ENCODE results near the gene CAPN2.

Gene CAPN2

GRCh38 chr1:223682502-223682901 is 29.8 kb upstream of the CAPN2 start:
- H3K27ac ChIP-seq (ENCODE audit: low read length) = no peak overlapping the region
- H3K9ac ChIP-seq (ENCODE audit: low read length) = no peak overlapping the region
- H2AFZ ChIP-seq (ENCODE audit: low read length) = no peak overlapping the region
- no peaks in the 10 kb centered on the region for H3K79me2 ChIP-seq (ENCODE audit: low read length)
- no peak for DNase-seq
- no peaks in the 10 kb centered on the region for H3K36me3 ChIP-seq (replicated peaks; ENCODE audit: insufficient read depth, low read length)
- H4K20me1 ChIP-seq (ENCODE audit: insufficient read depth, low read length) = no peaks in the 10 kb centered on the region
- no peaks in the 10 kb centered on the region for H3F3A ChIP-seq (ENCODE audit: insufficient read depth, low read length)
- no peak overlapping the region for H3K4me3 ChIP-seq (ENCODE audit: low read length)
- no peak overlapping the region for H3K4me2 ChIP-seq (ENCODE audit: low read depth, low read length)
- H3K9me3 ChIP-seq (replicated peaks; ENCODE audit: insufficient read depth, low read length) = no peaks in the 10 kb centered on the region
- H3K9me2 ChIP-seq (replicated peaks; ENCODE audit: insufficient read depth, low read length) = no peaks in the 10 kb centered on the region
- H3K4me1 ChIP-seq (ENCODE audit: low read length) = no peaks in the 10 kb centered on the region
- no peaks in the 10 kb centered on the region for H3K27me3 ChIP-seq (replicated peaks; ENCODE audit: insufficient read depth, low read length)
- no peak for TF ChIP-seq EZH2 (optimal IDR thresholded peaks at IDR 0.05; ENCODE audit: low read depth, low read length)
- TF ChIP-seq CTCF (IDR thresholded peaks at IDR 0.05; ENCODE audit: low read length) = no peak

- no peaks in the 10 kb centered on the region for H3K9me3 ChIP-seq (replicated peaks; ENCODE audit: insufficient read depth, low read length)
- no peaks in the 10 kb centered on the region for H3F3A ChIP-seq (ENCODE audit: insufficient read depth, low read length)
- no peak overlapping the region for H2AFZ ChIP-seq (ENCODE audit: low read length)
- no peak overlapping the region for H3K27ac ChIP-seq (ENCODE audit: low read length)
- peak; percentile 44 for DNase-seq
- no peaks in the 10 kb centered on the region for H3K79me2 ChIP-seq (ENCODE audit: low read length)
- TF ChIP-seq CTCF (IDR thresholded peaks at IDR 0.05; ENCODE audit: low read length) (peak; percentile 69), EZH2phosphoT487 (IDR thresholded peaks at IDR 0.05; ENCODE audit: low read length) (no peak), EZH2 (optimal IDR thresholded peaks at IDR 0.05; ENCODE audit: low read depth, low read length) (no peak)
- no peak overlapping the region for H3K4me3 ChIP-seq (ENCODE audit: low read length)
- H3K27me3 ChIP-seq (replicated peaks; ENCODE audit: insufficient read depth, low read length) = no peaks in the 10 kb centered on the region
- H3K9me2 ChIP-seq (replicated peaks; ENCODE audit: insufficient read depth, low read length) = no peaks in the 10 kb centered on the region
- H3K36me3 ChIP-seq (replicated peaks; ENCODE audit: insufficient read depth, low read length) = no peaks in the 10 kb centered on the region
- H3K4me1 ChIP-seq (ENCODE audit: low read length) = no peaks in the 10 kb centered on the region
- H3K4me2 ChIP-seq (ENCODE audit: low read depth, low read length) = no peak overlapping the region
- H4K20me1 ChIP-seq (ENCODE audit: insufficient read depth, low read length) = no peaks in the 10 kb centered on the region
- H3K9ac ChIP-seq (ENCODE audit: low read length) = no peak overlapping the region
These were observed 28.5 kb upstream of the CAPN2 start for GRCh38 chr1:223683586-223684487.

- no peaks in the 10 kb centered on the region for H3K79me2 ChIP-seq (ENCODE audit: low read length)
- no peaks in the 10 kb centered on the region for H3K9me2 ChIP-seq (replicated peaks; ENCODE audit: insufficient read depth, low read length)
- no peak for DNase-seq
- no peak overlapping the region for H3K27ac ChIP-seq (ENCODE audit: low read length)
- no peaks in the 10 kb centered on the region for H3K27me3 ChIP-seq (replicated peaks; ENCODE audit: insufficient read depth, low read length)
- no peak overlapping the region for H2AFZ ChIP-seq (ENCODE audit: low read length)
- H3K4me2 ChIP-seq (ENCODE audit: low read depth, low read length) = no peak overlapping the region
- no peak overlapping the region for H3K4me3 ChIP-seq (ENCODE audit: low read length)
- H3K4me1 ChIP-seq (ENCODE audit: low read length) = no peaks in the 10 kb centered on the region
- TF ChIP-seq EZH2 (optimal IDR thresholded peaks at IDR 0.05; ENCODE audit: low read depth, low read length) (no peak), EZH2phosphoT487 (IDR thresholded peaks at IDR 0.05; ENCODE audit: low read length) (no peak), CTCF (IDR thresholded peaks at IDR 0.05; ENCODE audit: low read length) (no peak)
- no peak overlapping the region for H3K9ac ChIP-seq (ENCODE audit: low read length)
- H3K36me3 ChIP-seq (replicated peaks; ENCODE audit: insufficient read depth, low read length) = no peaks in the 10 kb centered on the region
- H4K20me1 ChIP-seq (ENCODE audit: insufficient read depth, low read length) = no peaks in the 10 kb centered on the region
- no peaks in the 10 kb centered on the region for H3K9me3 ChIP-seq (replicated peaks; ENCODE audit: insufficient read depth, low read length)
- no peaks in the 10 kb centered on the region for H3F3A ChIP-seq (ENCODE audit: insufficient read depth, low read length)
These were observed 27.9 kb upstream of the CAPN2 start for GRCh38 chr1:223684488-223684792.
